ENCODE results near the gene SPOPL.
"Not testable (repeated sequence)": the region's sequence is repeated elsewhere in the genome, so short reads cannot be mapped to it uniquely, and the experiment has no call there.

Gene SPOPL

DNA sequence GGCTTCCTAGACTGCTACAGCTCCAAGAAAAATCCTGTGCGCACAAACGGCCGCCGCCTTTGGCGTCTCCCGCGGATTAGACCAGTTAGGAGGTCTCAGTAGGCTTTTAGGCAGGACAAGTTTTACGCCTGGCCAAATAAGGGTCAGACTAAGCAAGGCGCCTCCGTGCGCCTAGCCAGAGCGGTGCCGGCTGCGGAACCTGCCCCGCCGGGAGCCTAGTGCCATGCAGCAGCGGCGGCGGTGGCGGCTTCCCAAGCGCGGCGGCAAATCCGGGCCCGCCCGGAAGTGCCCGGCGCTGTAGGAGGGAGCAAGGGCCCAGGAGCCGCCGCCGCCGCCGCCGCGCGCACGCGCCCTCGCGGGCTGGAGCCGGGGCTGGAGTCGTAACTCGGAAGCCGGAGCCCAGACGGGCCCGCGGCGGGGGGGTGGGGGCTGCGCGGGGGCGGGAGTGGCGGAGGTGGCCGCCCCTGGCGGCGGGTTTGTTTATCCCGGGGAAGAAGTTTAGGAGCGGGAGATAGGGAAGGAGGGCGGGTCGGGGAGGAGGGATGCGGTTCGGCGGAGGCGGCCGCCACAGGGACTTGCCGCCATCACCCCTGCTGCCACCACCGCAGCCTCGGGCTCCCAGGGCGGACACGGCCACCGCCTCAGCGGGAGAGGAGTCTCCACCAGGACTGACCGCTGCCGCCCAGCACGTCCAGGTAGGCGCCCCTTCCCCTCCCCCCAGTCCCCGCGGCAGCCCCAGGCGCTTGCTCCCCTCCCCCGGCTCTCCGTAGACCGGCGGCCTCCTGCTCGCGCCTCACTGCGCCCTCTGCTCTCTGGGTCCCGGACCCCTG is at the start of gene SPOPL:
Gene SPOPL, plus strand, starts transcription at position 346 of the 830 bp plus-strand sequence. CDS start 48,447 bp downstream, outside the sequence.
- DNase-seq: peak; percentile 72 to 82

DNA sequence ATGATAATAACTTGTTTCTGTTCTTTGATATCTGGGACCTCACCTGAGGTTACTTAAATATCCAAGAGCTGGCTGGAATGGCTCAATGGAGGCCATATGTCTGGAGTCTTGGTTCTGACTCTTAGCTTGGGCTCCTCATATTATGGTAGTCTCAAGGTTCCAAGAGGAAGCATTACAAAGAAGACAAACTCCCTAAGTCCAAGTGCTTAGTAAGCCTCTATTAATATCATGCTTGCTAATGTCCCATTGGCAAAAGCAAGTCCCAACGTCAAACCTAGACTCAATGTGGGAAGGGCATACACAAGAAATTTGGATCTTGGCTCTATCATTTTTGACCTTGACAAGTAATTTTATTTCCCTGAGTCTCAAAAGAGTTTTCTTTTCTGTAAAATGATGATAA is 49.2 kb upstream of the SPOPL start:
- no peak for DNase-seq

DNA sequence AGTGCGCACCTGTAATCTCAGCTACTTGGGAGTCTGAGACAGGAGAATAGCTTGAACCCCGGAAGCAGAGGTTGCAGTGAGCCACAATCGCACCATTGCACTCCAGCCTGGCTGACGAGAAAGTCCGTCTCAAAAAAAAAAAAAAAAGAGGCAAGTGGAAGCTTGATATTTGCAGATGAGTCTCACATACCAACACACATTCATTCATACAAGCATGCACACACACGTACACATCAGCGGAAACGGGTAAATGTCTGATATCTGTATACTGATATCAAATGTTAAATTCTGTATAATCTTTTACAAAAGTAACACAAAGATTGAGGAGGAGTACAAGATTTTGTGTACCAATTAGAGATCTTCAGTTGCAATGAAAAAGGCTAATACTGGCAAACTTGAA is 47.8 kb upstream of the SPOPL start:
- DNase-seq: no peak

DNA sequence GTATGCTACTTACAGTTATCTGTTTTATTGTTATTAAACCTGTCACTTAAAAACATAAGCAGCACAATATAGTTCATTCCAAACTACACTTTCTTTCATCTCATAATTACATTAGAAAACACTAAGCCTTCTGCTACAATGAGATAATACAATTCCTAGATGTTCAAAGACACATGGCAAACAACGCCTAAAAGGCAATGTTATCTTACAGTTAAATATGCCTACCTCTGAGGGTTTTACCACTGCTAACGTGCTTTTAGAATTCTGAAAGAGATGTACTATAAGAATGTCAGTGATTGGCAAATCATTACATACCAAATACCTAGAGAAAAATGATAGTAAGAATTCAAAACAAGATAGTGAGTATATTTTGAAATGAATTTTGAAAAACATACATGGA is 46.8 kb upstream of the SPOPL start:
- no peak for DNase-seq

DNA sequence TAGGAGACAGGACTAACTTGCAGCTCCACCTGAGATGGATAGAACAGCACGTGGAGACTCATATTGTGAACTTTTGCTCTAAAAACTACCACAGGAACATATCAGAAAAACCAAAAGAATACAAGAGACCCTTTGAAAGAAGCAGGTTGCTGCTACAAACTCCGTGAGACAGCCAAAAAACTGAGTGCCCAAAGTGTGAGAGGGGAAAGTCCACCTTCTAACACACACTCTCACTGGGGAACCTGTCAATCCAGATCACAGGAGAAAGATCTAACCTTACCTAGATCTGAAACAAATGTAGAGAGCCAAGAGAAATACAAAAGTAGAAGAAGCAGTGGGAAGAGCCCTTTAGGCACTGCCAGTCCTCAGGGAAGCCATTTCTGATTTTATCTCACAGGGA is 46.3 kb upstream of the SPOPL start:
- DNase-seq: no peak

DNA sequence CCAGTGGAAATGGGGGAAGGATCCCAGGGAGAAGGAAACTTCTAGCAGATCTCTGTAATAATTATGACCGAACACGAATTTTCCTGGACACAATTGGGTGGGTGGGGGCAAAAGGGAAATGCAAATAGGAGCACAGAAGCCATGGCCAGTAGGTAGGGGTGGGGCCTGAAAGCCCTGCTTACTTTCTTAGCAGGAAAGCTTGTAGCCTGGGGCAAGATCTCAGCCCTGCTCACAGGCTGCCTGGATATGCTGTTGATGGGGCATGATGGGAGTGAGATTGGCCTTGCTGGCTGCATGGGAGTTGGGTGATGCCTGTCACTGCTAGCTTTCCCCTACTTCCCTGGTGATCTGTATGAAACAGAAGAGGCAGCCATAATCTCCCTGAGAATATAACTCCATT is 45.9 kb upstream of the SPOPL start:
- no peak for DNase-seq

DNA sequence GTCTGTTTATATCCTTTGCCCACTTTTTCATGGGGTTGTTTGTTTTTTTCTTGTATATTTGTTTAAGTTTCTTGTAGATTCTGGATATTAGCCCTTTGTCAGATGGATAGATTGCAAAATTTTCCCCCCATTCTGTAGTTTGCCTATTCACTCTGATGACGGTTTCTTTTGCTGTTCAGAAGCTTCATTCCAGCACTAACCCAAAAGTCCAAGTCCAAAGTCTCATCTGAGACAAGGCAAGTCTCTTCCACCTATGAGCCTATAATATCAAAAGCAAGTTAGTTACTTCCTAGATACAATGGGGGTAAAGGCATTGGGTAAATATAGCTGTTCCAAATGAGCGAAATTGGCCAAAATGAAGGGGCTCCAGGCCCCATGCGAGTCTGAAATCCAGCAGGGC is 38.9 kb upstream of the SPOPL start:
- not testable (repeated sequence) for DNase-seq

DNA sequence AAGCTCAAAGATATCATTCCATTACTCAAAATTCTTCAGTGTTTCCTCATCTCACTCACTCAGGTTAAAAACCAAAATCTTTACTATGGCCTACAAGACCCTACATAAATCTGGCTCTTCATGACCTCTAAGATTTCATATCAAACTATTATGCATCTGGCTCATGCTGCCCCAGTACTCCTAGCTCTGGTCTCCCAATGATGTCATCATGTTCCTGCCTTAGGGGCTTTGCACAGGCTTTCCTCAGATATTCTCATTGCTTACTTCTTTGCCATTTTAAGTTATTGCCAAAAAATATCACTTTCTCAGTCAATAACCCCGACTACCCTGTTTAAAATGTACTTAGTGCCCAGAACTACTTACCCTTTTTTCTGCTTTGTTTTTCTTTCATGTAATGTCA is 33.0 kb upstream of the SPOPL start:
- DNase-seq: no peak

DNA sequence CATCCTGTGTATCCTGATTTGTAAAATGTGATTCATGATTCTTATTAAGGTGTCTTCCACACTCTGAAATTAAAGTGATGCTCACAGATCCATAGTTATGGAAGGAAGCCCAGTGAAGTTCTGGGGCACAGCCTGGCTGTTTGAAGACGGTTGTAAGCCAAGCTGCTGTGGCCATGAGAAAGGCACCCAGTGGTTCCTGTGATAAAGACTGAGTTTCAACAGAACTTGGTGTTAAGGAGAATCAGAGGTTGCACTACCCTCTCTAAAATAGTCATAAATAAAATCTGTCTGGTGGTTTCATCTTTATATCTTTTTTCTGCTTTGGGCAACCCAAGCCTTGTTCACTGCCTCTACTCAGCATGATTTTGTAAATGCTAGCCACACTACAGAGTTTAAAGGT is 32.2 kb upstream of the SPOPL start:
- DNase-seq: no peak

DNA sequence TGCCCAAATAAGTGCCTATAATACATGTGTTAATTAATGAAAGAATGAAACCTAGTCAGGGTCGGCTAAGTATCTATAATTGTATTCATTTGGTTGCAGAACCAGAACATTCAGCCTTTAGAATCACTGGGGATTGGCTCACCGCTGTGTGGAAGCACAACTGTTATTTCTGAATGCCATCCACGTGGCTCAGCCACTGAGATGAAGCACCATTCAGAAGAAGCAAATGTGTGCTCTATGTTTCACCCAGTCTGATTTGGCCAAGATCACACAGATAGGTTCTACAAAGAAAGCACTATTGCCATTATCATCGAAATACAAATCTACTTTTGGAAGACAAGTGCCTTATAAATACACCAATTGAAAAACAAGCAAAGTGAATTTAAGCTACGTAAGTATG is 30.6 kb upstream of the SPOPL start:
- DNase-seq: no peak

DNA sequence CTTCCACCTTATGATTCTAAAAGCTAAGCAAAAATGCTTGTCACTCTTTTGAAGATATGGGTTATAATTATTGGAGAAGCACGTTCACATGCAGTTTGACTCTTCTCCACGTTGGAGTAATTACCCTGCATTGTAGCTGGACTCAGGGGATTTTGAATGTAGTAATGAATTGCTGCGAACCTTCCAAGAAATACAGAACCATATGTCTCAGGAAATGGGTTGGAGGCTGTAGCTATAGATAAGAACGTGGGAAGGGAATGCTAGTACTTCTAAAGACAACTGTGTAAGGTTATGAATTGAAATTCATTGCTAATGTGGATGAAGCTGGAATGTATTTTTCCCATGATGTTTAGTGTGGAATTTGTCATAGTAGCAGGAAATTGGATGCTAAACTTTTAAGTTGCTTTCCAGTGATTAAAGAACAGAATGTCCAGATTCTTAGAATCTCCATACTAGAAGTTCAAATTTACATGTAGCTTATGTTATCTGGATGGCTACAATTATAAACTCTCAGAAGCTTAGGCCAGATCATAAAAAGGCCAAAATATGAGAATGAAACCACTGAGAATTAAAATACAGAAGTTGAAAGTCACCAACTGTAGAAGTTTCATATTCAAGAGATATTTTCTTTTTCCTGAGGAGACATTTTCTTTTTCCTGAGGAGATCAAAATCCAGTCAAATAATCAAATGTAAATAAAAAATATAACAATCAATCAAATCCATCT is 27.3 kb upstream of the SPOPL start:
- no peak for DNase-seq

DNA sequence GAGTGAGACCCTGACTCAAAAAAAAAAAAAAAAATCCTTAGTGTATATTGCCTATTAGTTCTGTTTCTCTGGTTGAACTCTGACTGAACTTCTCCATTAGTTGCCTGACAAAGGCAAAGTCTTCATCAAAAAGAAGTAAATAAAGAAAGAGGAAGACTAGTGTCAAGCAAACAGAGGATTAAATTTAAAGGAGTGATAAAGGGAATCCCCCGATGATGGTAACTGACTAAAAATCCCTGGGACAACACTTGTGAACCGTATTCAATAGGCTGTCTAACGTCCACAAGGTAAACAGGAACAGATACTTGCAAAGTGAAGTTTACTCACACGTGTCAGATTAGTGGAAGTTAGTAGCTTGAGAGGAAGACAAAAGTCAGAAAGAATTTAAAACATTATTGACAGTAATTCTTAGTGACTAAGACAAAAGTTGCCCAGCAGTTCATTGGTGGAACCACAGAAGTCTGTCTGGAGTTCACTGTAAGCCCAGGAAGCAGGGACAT is 26.2 kb upstream of the SPOPL start:
- no peak for DNase-seq

DNA sequence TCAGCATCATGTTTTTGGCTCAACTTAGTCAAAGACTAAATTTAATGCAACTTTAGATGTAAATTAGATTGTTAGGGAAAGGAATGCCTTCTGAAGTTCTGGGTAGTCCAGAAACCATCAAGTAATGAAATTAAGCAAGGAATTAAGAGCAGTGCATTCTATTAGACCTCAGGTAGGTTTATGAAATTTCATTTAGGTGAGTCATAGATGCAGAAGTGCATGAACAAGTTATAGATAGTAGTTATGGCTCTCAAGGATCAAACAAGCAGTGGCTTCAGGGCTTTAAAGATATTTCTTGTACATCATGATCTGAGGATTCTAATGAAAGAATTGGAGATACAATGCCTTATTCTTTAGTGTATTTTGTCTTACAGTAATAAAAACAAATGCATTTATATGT is 25.4 kb upstream of the SPOPL start:
- no peak for DNase-seq

DNA sequence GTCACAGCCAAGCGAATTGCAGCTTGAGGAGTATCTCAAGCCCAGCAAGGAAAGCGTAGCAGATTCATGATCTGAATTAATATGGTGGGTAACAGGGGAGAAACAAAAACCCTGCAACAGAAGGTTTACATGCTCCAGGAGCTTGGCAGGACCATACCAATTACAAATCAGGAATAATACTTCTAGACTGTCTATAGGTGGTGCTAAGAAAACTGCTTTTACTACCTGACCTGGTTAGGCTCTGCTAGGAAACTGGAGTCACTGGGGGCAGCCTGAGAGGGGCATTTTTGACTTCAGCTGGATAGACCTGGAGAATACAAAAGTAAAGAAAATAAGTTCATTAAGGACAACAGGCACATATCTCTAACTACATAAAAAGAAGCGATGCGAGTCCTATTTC is 24.6 kb upstream of the SPOPL start:
- no peak for DNase-seq

DNA sequence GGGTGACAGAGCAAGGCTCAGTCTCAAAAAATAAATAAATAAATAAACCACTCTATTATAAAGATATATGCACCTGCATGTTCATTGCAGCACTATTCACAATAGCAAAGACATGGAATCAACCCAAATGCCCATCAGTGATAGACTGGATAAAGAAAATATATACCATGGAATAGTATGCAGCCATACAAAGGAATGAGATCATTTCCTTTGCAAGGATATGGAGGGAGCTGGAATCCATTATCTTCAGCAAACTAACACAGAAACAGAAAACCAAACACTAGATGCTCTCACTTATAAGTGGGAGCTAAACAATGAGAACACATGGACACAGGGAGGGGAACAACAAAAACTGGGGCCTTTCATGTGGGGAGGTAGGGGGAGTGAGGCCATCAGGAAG is 18.8 kb upstream of the SPOPL start:
- DNase-seq: not testable (repeated sequence)

DNA sequence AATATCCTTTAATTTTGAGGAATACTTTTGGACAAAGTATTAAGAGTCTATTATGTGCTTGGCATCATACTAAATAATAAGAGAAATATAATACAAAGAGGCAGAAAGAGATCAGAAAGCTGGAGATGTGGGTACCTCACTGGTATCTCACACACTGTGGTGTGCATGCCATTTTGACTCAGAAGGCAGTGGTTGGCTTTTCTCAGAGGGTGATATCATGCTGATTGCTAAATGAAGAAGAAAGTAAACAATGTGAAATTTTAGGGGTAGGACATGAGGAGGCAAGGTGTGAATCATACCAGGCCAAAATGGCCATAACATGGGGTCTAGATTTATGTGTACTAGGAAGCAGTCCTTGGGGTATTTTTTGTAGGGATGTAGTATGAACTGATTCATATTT is 16.6 kb upstream of the SPOPL start:
- no peak for DNase-seq

DNA sequence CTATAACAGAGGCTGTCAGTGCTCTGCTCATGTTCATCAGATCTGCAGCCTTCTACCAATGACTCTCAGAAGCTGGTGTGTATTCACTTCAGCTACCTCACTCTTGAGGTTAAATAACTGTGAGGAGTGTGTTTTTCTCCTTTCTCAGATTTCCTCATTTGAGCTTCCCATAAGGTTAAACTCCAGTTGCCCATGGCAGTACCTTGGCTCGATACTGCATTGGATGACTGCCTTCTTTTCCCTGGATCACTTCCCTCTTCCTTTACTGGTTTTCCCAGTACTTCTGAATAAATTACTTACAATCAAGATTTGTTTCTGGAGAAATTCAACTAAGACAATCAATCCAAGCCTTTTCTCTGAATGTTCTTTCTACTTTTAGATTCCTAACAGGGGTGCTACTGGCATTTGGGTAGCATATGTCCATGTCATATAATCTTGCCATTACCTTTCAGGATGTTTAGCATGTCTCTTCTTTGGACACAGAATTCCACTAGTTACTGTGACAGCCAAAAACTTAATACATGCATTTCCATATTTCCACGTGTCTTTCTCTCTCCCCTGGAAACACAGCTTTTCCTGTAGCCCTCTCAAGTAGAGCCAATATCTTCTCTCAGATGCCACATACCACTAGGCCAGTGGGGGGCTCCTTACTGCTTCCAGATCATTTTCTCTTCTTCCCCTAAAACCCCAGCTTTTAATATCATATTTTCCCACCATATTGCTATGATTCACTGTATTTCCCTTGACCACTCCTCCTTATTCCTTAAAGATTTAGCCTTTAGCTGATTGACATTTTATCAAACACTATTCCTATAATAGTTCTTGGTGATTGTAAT is 15.0 kb upstream of the SPOPL start:
- DNase-seq: no peak

DNA sequence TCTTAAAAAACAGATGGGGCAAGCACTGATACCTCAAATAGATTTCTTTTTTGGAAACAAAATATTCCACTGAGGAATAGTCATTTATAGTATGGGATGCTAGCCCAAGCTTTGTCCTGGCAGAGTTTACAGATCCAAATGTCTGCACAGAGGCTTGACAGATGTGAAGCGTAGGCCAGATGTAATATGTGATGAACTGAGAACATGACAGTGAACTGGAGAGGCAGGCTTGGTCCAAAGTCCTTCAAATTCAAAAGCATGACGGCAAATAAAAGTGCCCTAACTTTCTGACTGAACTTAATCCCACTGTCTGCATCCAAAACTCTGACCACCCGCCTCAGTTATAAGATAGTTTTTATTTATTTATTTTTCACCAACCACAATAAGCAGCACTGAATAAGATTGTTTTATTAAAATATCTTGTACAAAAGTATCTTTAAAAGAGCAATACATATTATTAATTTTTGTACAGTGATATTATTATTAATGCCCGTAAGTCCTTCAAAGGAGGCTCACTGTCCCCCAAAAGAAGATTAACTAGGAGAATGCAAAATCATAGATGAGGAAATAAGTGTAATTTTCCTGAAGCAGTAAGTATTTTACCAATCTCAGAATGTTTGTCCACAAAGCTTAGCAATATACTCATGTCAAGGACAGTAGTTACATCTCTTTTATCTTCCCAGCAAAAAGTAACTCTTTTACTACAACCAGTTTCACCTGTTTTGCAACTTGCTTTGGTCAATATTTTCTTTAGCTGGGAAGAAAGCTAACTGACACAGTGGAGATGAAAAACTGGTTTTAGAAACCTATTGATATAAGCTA is 10.7 kb upstream of the SPOPL start:
- no peak for DNase-seq

DNA sequence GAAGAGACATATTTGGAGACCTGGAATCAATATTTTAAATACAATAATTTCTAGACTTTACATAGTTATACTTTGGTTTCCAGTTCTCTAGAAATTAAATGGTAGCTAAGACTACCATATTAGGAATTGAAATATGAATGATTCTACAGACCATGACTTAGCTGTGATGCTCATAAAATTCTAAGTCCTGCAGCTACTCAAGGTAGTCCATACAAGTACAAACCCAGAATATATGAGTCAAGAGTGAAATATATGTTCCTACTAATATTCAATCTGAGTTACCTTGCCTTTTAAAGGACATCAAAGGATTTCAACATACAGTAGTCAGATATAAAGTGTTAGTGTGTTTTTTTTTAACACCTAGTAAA is 10.1 kb upstream of the SPOPL start:
- no peak for DNase-seq

DNA sequence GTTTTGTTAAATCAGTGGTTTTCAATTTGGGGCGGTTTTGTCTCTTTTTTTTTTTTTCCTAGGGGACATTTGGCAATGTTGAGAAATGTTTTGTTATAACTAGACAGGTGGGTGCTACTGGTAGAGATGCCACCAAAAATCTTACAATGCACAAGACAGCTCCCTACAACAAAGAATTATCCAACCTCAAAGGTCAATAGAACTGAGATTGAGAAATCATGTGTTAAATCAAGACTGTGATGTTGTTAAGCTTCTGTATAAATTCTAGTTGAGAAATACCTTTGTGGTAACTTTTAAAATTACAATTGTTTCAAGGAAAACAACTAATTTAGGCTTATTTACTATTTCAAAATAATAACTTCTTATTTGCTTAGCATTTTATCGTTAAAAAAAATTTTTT is 9.4 kb upstream of the SPOPL start:
- DNase-seq: no peak

DNA sequence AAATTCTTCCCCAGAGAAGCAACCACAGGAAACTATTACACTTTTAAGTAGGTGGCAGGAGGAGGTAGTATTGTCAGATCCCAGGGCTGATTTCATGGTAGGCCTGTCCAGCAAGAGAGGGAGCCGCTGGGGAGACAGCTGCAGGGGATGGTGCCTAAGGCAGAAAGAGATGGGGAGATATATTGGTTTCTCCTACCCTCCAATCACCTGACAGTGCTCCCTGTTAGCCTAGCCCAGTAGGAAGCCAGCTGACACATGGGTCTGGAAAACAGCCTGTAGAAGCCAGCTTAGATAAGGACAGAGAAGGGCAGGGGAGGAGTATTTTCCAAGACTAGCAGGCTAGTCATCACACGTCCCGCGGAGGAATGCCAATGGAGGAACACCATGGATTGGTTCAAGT is 8.2 kb upstream of the SPOPL start:
- no peak for DNase-seq

DNA sequence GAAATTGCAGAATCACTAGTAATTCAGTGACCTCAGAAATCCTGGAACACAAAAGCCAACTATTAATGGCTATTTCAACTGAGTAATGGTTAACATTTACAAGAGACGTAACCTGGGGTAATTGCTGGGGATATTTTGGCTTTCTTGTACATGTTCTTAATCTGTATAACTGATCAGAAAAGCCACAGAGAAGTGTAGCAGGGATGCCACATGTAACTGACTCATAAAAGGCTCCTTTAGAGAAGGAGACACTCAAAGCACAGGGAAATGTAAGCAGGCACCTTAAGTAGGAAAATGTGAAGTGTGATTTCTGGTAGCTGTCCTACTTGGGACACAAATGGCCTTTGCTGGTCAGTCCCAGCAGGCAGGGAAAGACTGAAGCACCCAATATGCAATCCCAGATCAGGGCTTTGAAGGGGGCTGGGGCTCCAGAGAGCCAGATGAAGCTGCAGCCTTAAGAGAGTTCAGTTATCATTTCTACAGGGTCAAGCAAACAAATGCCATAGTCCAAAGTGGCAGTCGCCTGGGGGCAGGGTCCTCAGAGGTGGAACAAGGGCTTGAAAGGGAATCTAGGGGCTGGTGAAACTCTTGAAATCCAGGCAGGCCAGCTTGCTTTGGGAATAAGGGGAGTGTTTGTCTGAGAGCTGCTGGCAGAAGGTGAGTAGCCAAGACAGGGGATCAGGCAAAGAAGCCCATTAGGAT is 7.2 kb upstream of the SPOPL start:
- DNase-seq: no peak

Measured in NCI-H1930 (cell line).